Panc1 (cell line): ENCODE measurements around the gene MED13L. TPM values are rescaled to one million over a fixed set of nuclear protein-coding genes. Genes with fewer than 3 reads are reported as not detected.

Experiments
- ATAC-seq: fragments of 200-7000 bp; cut with Tn5 transposase; 2 replicates; pipeline ENCODE4 v1.9.1; 2020; ENCODE audit warnings: mild to moderate bottlenecking, moderate library complexity
- BruUV-seq: library from RNA; stranded (reverse); fragments of 400-500 nt; replicated peaks from 2 replicates; lab custom pipeline; 2021; lab: Mats Ljungman, UMichigan
- CTCF ChIA-PET: fragments of 300-600 bp; sonication (Branson Sonifier 250); formaldehyde crosslinking; loops from one replicate; lab custom pipeline; 2022; ENCODE audit warnings: antibody characterized with exemption; lab: Charles Lee
- POLR2A ChIA-PET: fragments of 300-600 bp; sonication (Branson Sonifier 250); formaldehyde crosslinking; loops from one replicate; lab custom pipeline; 2022; ENCODE audit warnings: antibody characterized with exemption; lab: Charles Lee
- DNase-seq: peaks from one replicate; pipeline ENCODE4 v3.0.0-alpha.2; 2010; ENCODE audit warnings: low read depth, low spot score
- H3K27ac ChIP-seq: 2 replicates; pipeline ENCODE4 v1.5.1; 2011; ENCODE audit warnings: mild to moderate bottlenecking, low read length, inconsistent platforms
- H3K27me3 ChIP-seq: fragments of 200-500 bp; sonication (Bioruptor generic); 2 replicates; pipeline ENCODE4 v1.6.0; 2014; ENCODE audit warnings: low read length, inconsistent platforms; ENCODE audit not compliant: control insufficient read depth, insufficient read depth
- H3K36me3 ChIP-seq: fragments of 200-500 bp; sonication (Bioruptor generic); 2 replicates; pipeline ENCODE4 v1.5.1; 2014; ENCODE audit warnings: inconsistent platforms, mild to moderate bottlenecking, low read length, moderate library complexity; ENCODE audit not compliant: control insufficient read depth, insufficient read depth
- H3K4me1 ChIP-seq: 2 replicates; pipeline ENCODE4 v1.5.1; 2011; ENCODE audit warnings: inconsistent platforms, mild to moderate bottlenecking, low read length, moderate library complexity; ENCODE audit not compliant: control insufficient read depth, insufficient read depth
- H3K4me3 ChIP-seq, 2 experiments: 2 replicates each; pipeline ENCODE4 v1.5.1; 2011 to 2012; ENCODE audit warnings: low read depth in 2 of 2, low read length in 2 of 2, mild to moderate bottlenecking in 2 of 2, inconsistent platforms in 1 of 2, moderate library complexity in 1 of 2
- H3K9me3 ChIP-seq: fragments of 200-500 bp; sonication (Bioruptor generic); 2 replicates; pipeline ENCODE4 v1.5.1; 2014; ENCODE audit warnings: low read depth, mild to moderate bottlenecking, inconsistent platforms, low read length, moderate library complexity; ENCODE audit not compliant: control insufficient read depth, insufficient read depth
- CTCF ChIP-seq: fragments of 450-650 bp; IDR thresholded peaks from 2 replicates; pipeline ENCODE4 v1.5.1; 2017; ENCODE audit warnings: mild to moderate bottlenecking
- POLR2AphosphoS5 ChIP-seq: IDR thresholded peaks from 2 replicates; pipeline ENCODE4 v1.6.1; 2012; ENCODE audit warnings: mild to moderate bottlenecking, low read depth, low read length, moderate library complexity
- REST ChIP-seq, 2 experiments: IDR thresholded peaks; 2 replicates each; pipeline ENCODE4 v1.6.1; 2011 to 2012; ENCODE audit warnings: low read depth in 2 of 2, control low read depth in 1 of 2, low read length in 1 of 2, mild to moderate bottlenecking in 1 of 2, moderate library complexity in 1 of 2; ENCODE audit not compliant: insufficient read depth in 1 of 2
- SIN3A ChIP-seq: IDR thresholded peaks from 2 replicates; pipeline ENCODE4 v1.6.1; 2012; ENCODE audit warnings: low read depth, mild to moderate bottlenecking, low read length, moderate library complexity, borderline replicate concordance; ENCODE audit not compliant: insufficient read depth
- TCF7L2 ChIP-seq: IDR thresholded peaks from 2 replicates; pipeline ENCODE4 v1.6.1; 2011; ENCODE audit warnings: mild to moderate bottlenecking, low read depth, low read length, inconsistent platforms
- in situ Hi-C: cut with HindIII; loops from 2 replicates; pipeline ENCODE4 v1.10.0; 2016; ENCODE audit warnings: low sequenced_read_pairs, low pct_unique_long_range_greater_than_20kb
- intact Hi-C: fragments of 100-400 bp; cut with micrococcal nuclease; formaldehyde crosslinking; loops from one replicate; pipeline ENCODE4 v1.10.0; 2022; ENCODE audit not compliant: unreplicated experiment
- total RNA-seq: library from RNA; stranded (reverse); gene quantifications from one replicate; pipeline ENCODE4 v1.2.1, GENCODE V29; 2021; ENCODE audit not compliant: unreplicated experiment

MED13L gene
- total RNA-seq, 1 experiment from 2014 or later = 170 TPM

GRCh38 chr12:116019415-116019814 is 258.1 kb downstream of the MED13L start:
- CTCF ChIA-PET = no interaction called here
- no peaks in the 10 kb centered on the region for H3K27me3 ChIP-seq
- no TSS peak for BruUV-seq
- TF ChIP-seq REST (IDR thresholded peaks at IDR 0.05; ENCODE audit: insufficient read depth in 1 of 2, low read depth in 2 of 2, low read length in 1 of 2) = no peak
- TF ChIP-seq SIN3A = no peak
- no peak for TF ChIP-seq TCF7L2
- no peak for TF ChIP-seq CTCF
- no peak for TF ChIP-seq POLR2AphosphoS5
- in situ Hi-C loops = no loop called here
- peaks cover 11% of the 10 kb centered on the region; the same call in 1 of the 2 replicates for H3K4me1 ChIP-seq
- H3K36me3 ChIP-seq = peaks cover 23% of the 10 kb centered on the region
- H3K9me3 ChIP-seq = no peaks in the 10 kb centered on the region
- H3K27ac ChIP-seq = no peak overlapping the region
- POLR2A ChIA-PET = no interaction called here
- intact Hi-C loops = no loop called here
- DNase-seq (no peak), ATAC-seq (no peak)
- no peak overlapping the region for H3K4me3 ChIP-seq

GRCh38 chr12:116018282-116018681 is 259.2 kb downstream of the MED13L start:
- no TSS peak for BruUV-seq
- no peak for DNase-seq
- no peaks in the 10 kb centered on the region for H3K27me3 ChIP-seq
- H3K9me3 ChIP-seq = no peaks in the 10 kb centered on the region
- no peak overlapping the region for H3K4me3 ChIP-seq
- POLR2A ChIA-PET = no interaction called here
- H3K4me1 ChIP-seq = peaks cover 11% of the 10 kb centered on the region; the same call in 1 of the 2 replicates
- peaks cover 30% of the 10 kb centered on the region for H3K36me3 ChIP-seq
- no peak for TF ChIP-seq POLR2AphosphoS5
- no peak for TF ChIP-seq SIN3A
- no peak for TF ChIP-seq REST (IDR thresholded peaks at IDR 0.05; ENCODE audit: insufficient read depth in 1 of 2, low read depth in 2 of 2, low read length in 1 of 2)
- no peak for TF ChIP-seq CTCF
- no peak for TF ChIP-seq TCF7L2
- CTCF ChIA-PET = interaction anchor here (0.6 kb wide), 1 partner anchor 584 kb away, joined by 4 read pairs; no protein-coding TSS in a partner anchor
- in situ Hi-C loops (no loop called here), intact Hi-C loops (no loop called here)
- no peak for ATAC-seq
- peak overlapping the region; percentile 30; the same call in 1 of the 2 replicates for H3K27ac ChIP-seq
